GM18951 (cell line): ENCODE data around the gene ITGB1BP1.

Source experiments
- POLR2A ChIP-seq: IDR thresholded peaks from 4 replicates; pipeline ENCODE4 v1.6.1; 2011; ENCODE audit warnings: mild to moderate bottlenecking; ENCODE audit not compliant: insufficient read length, insufficient read depth; ENCODE audit errors: extremely low read depth
- in situ Hi-C: fragments of 300-500 bp; cut with MboI; formaldehyde crosslinking; loops from one replicate; pipeline ENCODE4 v1.12.0; 2022; ENCODE audit warnings: low sequenced_read_pairs, mixed read lengths, inconsistent platforms; ENCODE audit not compliant: unreplicated experiment

Gene ITGB1BP1

GRCh38 chr2:9388950-9389911 lies 34.1 kb downstream of the ITGB1BP1 start:
- TF ChIP-seq POLR2A, result no peak
- in situ Hi-C loops, result no loop called here

GRCh38 chr2:9388199-9388681 lies 35.1 kb downstream of the ITGB1BP1 start:
- TF ChIP-seq POLR2A, result no peak
- in situ Hi-C loops, result no loop called here

GRCh38 chr2:9385841-9386240 lies 37.5 kb downstream of the ITGB1BP1 start:
- TF ChIP-seq POLR2A, result no peak
- in situ Hi-C loops, result no loop called here

GRCh38 chr2:9384521-9384920 lies 38.8 kb downstream of the ITGB1BP1 start:
- TF ChIP-seq POLR2A, result no peak

GRCh38 chr2:9382604-9383235 lies 40.6 kb downstream of the ITGB1BP1 start:
- in situ Hi-C loops, result no loop called here
- TF ChIP-seq POLR2A, result no peak

More at GRCh38 chr2:9384521-9384920, 38.8 kb downstream of the ITGB1BP1 start:
- in situ Hi-C loops, result no loop called here

GRCh38 chr2:9380702-9381628 lies 42.4 kb downstream of the ITGB1BP1 start:
- no peak for TF ChIP-seq POLR2A
- in situ Hi-C loops, result no loop called here

- in situ Hi-C loops, result no loop called here
- TF ChIP-seq POLR2A, result no peak
These were observed 44.0 kb downstream of the ITGB1BP1 start for GRCh38 chr2:9379391-9379755.

- in situ Hi-C loops, result no loop called here
- TF ChIP-seq POLR2A, result no peak
These were observed 44.6 kb downstream of the ITGB1BP1 start for GRCh38 chr2:9378433-9379390.

- in situ Hi-C loops, result no loop called here
- TF ChIP-seq POLR2A, result no peak
These were observed 45.7 kb downstream of the ITGB1BP1 start for GRCh38 chr2:9377461-9378097.

- in situ Hi-C loops, result no loop called here
- no peak for TF ChIP-seq POLR2A
These were observed 47.4 kb downstream of the ITGB1BP1 start for GRCh38 chr2:9375857-9376428.

- no peak for TF ChIP-seq POLR2A
- in situ Hi-C loops, result no loop called here
These were observed 49.1 kb downstream of the ITGB1BP1 start for GRCh38 chr2:9374071-9374730.
